BJ (cell line): ENCODE measurements around the gene QSOX1. TPM values are rescaled to one million over a fixed set of nuclear protein-coding genes. Genes with fewer than 3 reads are reported as not detected.

Source experiments
- CTCF ChIA-PET: fragments of 350-600 bp; formaldehyde crosslinking; extraction: SDS; loops from one replicate; lab custom pipeline; 2021; ENCODE audit warnings: antibody characterized with exemption, inconsistent platforms; lab: Yijun Ruan, JAX
- POLR2A ChIA-PET: fragments of 300-600 bp; sonication (Branson Sonifier 250); formaldehyde crosslinking; extraction: SDS; loops from one replicate; lab custom pipeline; 2021; ENCODE audit warnings: antibody characterized with exemption; lab: Charles Lee
- DNase-seq: peaks from one replicate; pipeline ENCODE4 v3.0.0-alpha.2; 2011; ENCODE audit warnings: low read depth
- H3K27me3 ChIP-seq: 2 replicates; pipeline ENCODE4 v1.6.0; 2011; ENCODE audit warnings: low read length; ENCODE audit not compliant: control insufficient read depth, insufficient read depth
- H3K36me3 ChIP-seq: 2 replicates; pipeline ENCODE4 v1.5.1; 2011; ENCODE audit warnings: low read length; ENCODE audit not compliant: control insufficient read depth, insufficient read depth
- H3K4me3 ChIP-seq: 2 replicates; pipeline ENCODE4 v1.5.1; 2011; ENCODE audit warnings: low read depth, mild to moderate bottlenecking, control low read depth, low read length
- CTCF ChIP-seq: IDR thresholded peaks from 2 replicates; pipeline ENCODE4 v1.5.1; 2011; ENCODE audit warnings: low read depth, mild to moderate bottlenecking, control low read depth, inconsistent platforms, low read length, moderate library complexity; ENCODE audit not compliant: insufficient read depth
- polyA plus RNA-seq: library from polyadenylated mRNA; depleted of rRNA; stranded (reverse); fragments of >200 nt; gene quantifications from 2 replicates; pipeline ENCODE4 v1.2.3, GENCODE V29; 2011

Gene QSOX1
- polyA plus RNA-seq, 1 experiment, result 503 TPM

- CTCF ChIA-PET, result interaction anchor here (0.7 to 8.9 kb wide), 6 partner anchors 10 to 303 kb away, joined by 3 to 78 read pairs (median 10); no protein-coding TSS in a partner anchor
- peaks cover 10% of the 10 kb centered on the region for H3K36me3 ChIP-seq
- no peak for DNase-seq
- no peak overlapping the region for H3K4me3 ChIP-seq
- H3K27me3 ChIP-seq, result no peaks in the 10 kb centered on the region
- peak; percentile 69 for TF ChIP-seq CTCF
- POLR2A ChIA-PET, result no interaction called here
Measured at GRCh38 chr1:180168786-180169639, 14.3 kb downstream of the QSOX1 start.

GRCh38 chr1:180169640-180170195 is 15.0 kb downstream of the QSOX1 start:
- CTCF ChIA-PET, result interaction anchor here (1.2 to 8.9 kb wide), 4 partner anchors 10 to 303 kb away, joined by 3 to 78 read pairs (median 10); no protein-coding TSS in a partner anchor
- Histone ChIP-seq H3K36me3 (peaks cover 10% of the 10 kb centered on the region), H3K27me3 (no peaks in the 10 kb centered on the region), H3K4me3 (no peak overlapping the region)
- TF ChIP-seq CTCF, result no peak
- no peak for DNase-seq
- POLR2A ChIA-PET, result no interaction called here

GRCh38 chr1:180170546-180171151 is 16.0 kb downstream of the QSOX1 start:
- H3K4me3 ChIP-seq, result no peak overlapping the region
- DNase-seq, result no peak
- CTCF ChIA-PET, result interaction anchor here (1.3 to 8.9 kb wide), 3 partner anchors 9 to 304 kb away, joined by 3 to 78 read pairs (median 18); no protein-coding TSS in a partner anchor
- TF ChIP-seq CTCF, result no peak
- no peaks in the 10 kb centered on the region for H3K27me3 ChIP-seq
- peaks cover 11% of the 10 kb centered on the region for H3K36me3 ChIP-seq
- POLR2A ChIA-PET, result no interaction called here

- ChIA-PET CTCF (interaction anchor here (1.1 to 8.9 kb wide), 3 partner anchors 8 to 465 kb away, joined by 3 to 78 read pairs (median 18); no protein-coding TSS in a partner anchor), POLR2A (no interaction called here)
- peaks cover 14% of the 10 kb centered on the region for H3K36me3 ChIP-seq
Measured at GRCh38 chr1:180171691-180172090, 17.0 kb downstream of the QSOX1 start.

More at GRCh38 chr1:180171691-180172090, 17.0 kb downstream of the QSOX1 start:
- no peak for TF ChIP-seq CTCF
- no peak for DNase-seq
- Histone ChIP-seq H3K27me3 (no peaks in the 10 kb centered on the region), H3K4me3 (no peak overlapping the region)
